ENCODE data around the gene ZC3H4. TPM values are rescaled to one million over a fixed set of nuclear protein-coding genes. Genes with fewer than 3 reads are reported as not detected.

The ZC3H4 gene
- total and polyA plus RNA-seq, 4 donors = 2.9 to 11.8 (median 6.3) TPM

GRCh38 chr19:47133021-47133471 lies 19.5 kb upstream of the ZC3H4 start:
- Histone ChIP-seq H3K36me3 (ENCODE audit: control insufficient read depth in 4 of 4, insufficient read depth in 3 of 4, low read depth in 1 of 4, low read length in 3 of 4) (peaks cover 0 to 2% (median 0%) of the 10 kb centered on the region in 4 donors), H3K27me3 (ENCODE audit: control insufficient read depth in 4 of 4, insufficient read depth in 4 of 4, low read length in 3 of 4) (no peaks in the 10 kb centered on the region), H3K4me3 (ENCODE audit: low read depth in 1 of 3, low read length in 3 of 3) (no peak overlapping the region), H3K9ac (ENCODE audit: low read depth in 1 of 2, low read length in 2 of 2) (no peak overlapping the region), H3K27ac (ENCODE audit: low read depth in 1 of 2, low read length in 2 of 2) (no peak overlapping the region), H3K4me1 (ENCODE audit: control insufficient read depth in 4 of 4, insufficient read depth in 4 of 4, low read length in 3 of 4) (peaks cover 4 to 7% (median 5%) of the 10 kb centered on the region in 4 donors), H3K9me3 (ENCODE audit: control insufficient read depth in 4 of 4, low read length in 3 of 4) (no peaks in the 10 kb centered on the region)
- TF ChIP-seq GABPA (IDR thresholded peaks at IDR 0.05 in 1 of 2, conservative IDR thresholded peaks at IDR 0.05 in 1 of 2) (no peak), JUND (IDR thresholded peaks at IDR 0.05) (no peak), ATF3 (IDR thresholded peaks at IDR 0.05) (no peak), FOXA2 (IDR thresholded peaks at IDR 0.05) (no peak), SP1 (IDR thresholded peaks at IDR 0.05) (no peak), HNF4G (IDR thresholded peaks at IDR 0.05) (no peak), RAD21 (IDR thresholded peaks at IDR 0.05) (no peak), REST (IDR thresholded peaks at IDR 0.05) (no peak), FOXA1 (IDR thresholded peaks at IDR 0.05) (no peak), HNF4A (conservative IDR thresholded peaks at IDR 0.05) (no peak), RXRA (IDR thresholded peaks at IDR 0.05) (no peak), EGR1 (IDR thresholded peaks at IDR 0.05; ENCODE audit: low read depth in 2 of 2) (no peak), MAX (IDR thresholded peaks at IDR 0.05) (no peak), TAF1 (conservative IDR thresholded peaks at IDR 0.05) (no peak), ZBTB33 (IDR thresholded peaks at IDR 0.05) (no peak), NR2F2 (IDR thresholded peaks at IDR 0.05) (no peak)
- 91% methylated on average over 11 of the region's 11 CpGs for WGBS
- DNase-seq (ENCODE audit: low spot score) = no peak

- no peak overlapping the region for H3K27ac ChIP-seq (ENCODE audit: low read depth in 1 of 2, low read length in 2 of 2)
- H3K9me3 ChIP-seq (ENCODE audit: control insufficient read depth in 4 of 4, low read length in 3 of 4) = no peaks in the 10 kb centered on the region
- H3K4me3 ChIP-seq (ENCODE audit: low read depth in 1 of 3, low read length in 3 of 3) = no peak overlapping the region
- no peak overlapping the region for H3K9ac ChIP-seq (ENCODE audit: low read depth in 1 of 2, low read length in 2 of 2)
- DNase-seq (ENCODE audit: low spot score) = no peak
- no peak for TF ChIP-seq HNF4G (IDR thresholded peaks at IDR 0.05)
- H3K27me3 ChIP-seq (ENCODE audit: control insufficient read depth in 4 of 4, insufficient read depth in 4 of 4, low read length in 3 of 4) = no peaks in the 10 kb centered on the region
- H3K36me3 ChIP-seq (ENCODE audit: control insufficient read depth in 4 of 4, insufficient read depth in 3 of 4, low read depth in 1 of 4, low read length in 3 of 4) = no peaks in the 10 kb centered on the region
- H3K4me1 ChIP-seq (ENCODE audit: control insufficient read depth in 4 of 4, insufficient read depth in 4 of 4, low read length in 3 of 4) = peaks cover 4 to 7% (median 5%) of the 10 kb centered on the region in 4 donors
- 95% methylated on average over 7 of the region's 7 CpGs for WGBS
Observed at GRCh38 chr19:47132194-47132852, 18.7 kb upstream of the ZC3H4 start.

Data from liver (tissue), 9 donors.